Urothelium cell line (cell line): ENCODE results near the gene LYRM9.
"Not testable (repeated sequence)": the region's sequence is repeated elsewhere in the genome, so short reads cannot be mapped to it uniquely, and the experiment has no call there.

Experiments used
- DNase-seq: peaks from one replicate; pipeline ENCODE4 v3.0.0; 2011; ENCODE audit warnings: low spot score, mixed read lengths
- FAIRE-seq: peaks from 2 replicates; lab custom pipeline; 2011; peaks lifted over from hg19 to GRCh38; lab: Jason Lieb, UNC

The LYRM9 gene

GRCh38 chr17:27892866-27893769 is at the start of gene LYRM9:
TSS of gene LYRM9 (minus strand) at chr17:27893365. CDS start at chr17:27882694, 10,671 bp downstream.
- DNase-seq (peak; percentile 98), FAIRE-seq (peak; percentile 95)

GRCh38 chr17:27940503-27941428 is 47.6 kb upstream of the LYRM9 start:
- FAIRE-seq (no peak), DNase-seq (no peak)

- no peak for FAIRE-seq
Observed at GRCh38 chr17:27939474-27940465, 46.6 kb upstream of the LYRM9 start.

GRCh38 chr17:27938864-27939263 is 45.7 kb upstream of the LYRM9 start:
- FAIRE-seq: no peak
- DNase-seq: no peak

More at GRCh38 chr17:27939474-27940465, 46.6 kb upstream of the LYRM9 start:
- no peak for DNase-seq

GRCh38 chr17:27938241-27938640 is 45.1 kb upstream of the LYRM9 start:
- FAIRE-seq (no peak), DNase-seq (no peak)

- FAIRE-seq (no peak), DNase-seq (no peak)
Observed at GRCh38 chr17:27937025-27937546, 43.9 kb upstream of the LYRM9 start.

GRCh38 chr17:27930000-27930399 is 36.8 kb upstream of the LYRM9 start:
- no peak for FAIRE-seq

DNA sequence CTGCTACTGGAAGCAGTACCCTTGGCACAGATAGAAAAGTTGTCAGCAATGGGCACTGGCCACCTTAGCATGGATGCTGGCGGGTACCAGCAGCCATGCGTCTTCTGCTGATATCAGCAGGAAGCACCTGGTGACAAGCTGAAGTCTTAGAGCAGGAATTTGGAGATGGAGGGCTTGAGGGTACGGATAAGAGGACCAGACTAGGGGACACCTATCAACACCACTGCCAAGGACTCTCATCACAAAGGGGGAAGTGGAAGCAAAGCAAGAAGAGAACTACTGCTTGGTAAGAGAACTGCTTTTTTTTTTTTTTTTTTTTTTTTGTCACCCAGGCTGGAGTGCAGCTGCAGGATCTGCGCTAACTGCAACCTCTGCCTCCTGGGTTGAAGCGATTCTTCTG is 35.4 kb upstream of the LYRM9 start:
- DNase-seq (no peak), FAIRE-seq (no peak)

More at GRCh38 chr17:27930000-27930399, 36.8 kb upstream of the LYRM9 start:
- no peak for DNase-seq

DNA sequence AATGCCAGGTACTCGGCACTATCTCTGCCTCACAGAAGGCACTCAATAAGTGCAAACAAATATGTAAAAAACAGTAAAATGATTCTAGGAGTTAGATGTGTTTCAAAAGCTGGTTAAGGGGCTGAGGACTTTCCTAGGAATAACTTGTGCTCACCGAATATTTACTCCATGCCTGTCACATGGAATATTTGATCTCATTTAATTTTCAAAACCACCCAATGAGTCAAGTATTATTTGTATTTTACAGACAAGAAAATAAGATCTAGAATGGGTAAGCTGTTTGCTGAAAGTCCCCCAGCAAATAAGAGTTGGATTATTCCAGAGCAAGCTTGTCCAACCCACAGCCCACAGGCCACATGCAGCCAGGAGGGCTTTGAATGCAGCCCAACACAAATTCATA is 34.6 kb upstream of the LYRM9 start:
- FAIRE-seq (no peak), DNase-seq (no peak)

DNA sequence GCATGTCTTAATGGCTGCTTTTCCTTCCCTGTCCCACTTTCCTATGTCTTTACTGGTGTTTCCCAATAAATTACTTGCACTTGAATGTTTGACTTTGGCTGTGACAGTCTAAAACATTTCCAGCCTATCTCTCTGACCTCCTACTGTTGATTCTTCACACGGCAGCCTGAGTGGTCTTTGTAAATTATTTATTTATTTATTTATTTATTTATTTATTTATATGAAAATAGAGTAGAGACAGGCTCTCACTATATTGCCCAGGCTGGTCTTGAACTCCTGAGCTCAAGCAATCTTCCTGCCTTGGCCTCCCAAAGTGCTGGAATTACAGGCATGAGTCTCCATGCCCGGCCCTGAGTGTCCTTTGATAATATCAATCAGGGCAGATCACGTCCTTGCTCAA is 28.4 kb upstream of the LYRM9 start:
- DNase-seq (no peak), FAIRE-seq (no peak)

DNA sequence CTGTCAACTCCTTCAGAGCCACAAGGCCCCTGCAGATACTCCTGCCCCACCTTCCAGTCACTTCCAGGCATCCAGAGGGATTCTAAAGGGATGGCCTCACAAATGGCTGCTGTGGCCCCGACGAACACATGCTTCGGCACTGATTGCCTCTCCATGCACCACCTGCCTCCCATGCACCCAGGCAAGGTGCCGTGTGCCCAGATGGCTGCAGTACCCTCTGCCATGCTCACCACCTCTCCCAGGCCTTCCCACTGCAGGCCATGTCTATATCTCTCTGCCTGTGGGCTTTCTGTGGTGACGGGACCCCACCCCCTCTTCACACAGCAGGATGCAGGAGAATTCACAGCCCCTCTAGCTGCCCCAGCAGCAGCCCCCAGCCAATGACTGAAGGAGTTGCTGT is 27.9 kb upstream of the LYRM9 start:
- no peak for DNase-seq
- no peak for FAIRE-seq

DNA sequence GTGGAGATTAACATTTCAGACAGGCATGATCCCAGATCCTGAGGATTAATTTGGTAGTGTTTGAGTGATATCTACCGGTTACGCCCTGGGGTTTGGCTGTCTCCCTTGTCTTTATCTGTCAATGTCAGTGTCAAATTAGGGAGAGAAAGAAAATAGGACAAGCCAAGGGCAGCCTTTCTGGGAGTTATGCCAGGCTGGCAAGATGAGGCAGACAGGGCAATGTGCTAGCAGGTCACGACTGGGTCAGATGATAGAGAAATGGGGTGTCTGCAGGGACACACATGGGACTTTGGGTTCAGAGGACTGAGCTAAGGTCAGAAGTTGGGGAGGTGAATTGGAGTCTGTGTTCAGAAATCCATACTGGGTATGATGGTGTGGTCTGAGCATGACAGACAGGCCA is 27.4 kb upstream of the LYRM9 start:
- FAIRE-seq: no peak
- DNase-seq: no peak

DNA sequence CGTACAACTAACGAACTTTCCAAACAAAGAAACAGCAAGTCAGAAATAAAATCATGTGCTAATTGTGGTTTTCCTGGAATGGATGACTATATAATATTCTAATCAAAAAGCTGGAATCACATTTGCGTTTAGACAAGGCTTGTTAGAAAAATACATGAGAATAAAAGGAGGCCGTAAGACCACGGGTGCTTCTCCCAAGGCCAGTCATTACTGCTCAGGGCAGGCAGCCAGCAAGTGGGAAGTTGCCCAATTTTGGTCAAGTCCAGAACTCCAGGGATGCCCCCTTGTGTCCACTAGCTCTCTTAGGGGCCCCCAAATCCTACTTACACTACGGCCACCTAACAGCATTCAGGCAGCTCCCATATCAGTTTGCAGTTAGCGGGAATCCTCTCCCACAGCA is 25.9 kb upstream of the LYRM9 start:
- DNase-seq (no peak), FAIRE-seq (no peak)

GRCh38 chr17:27918498-27918897 is 25.3 kb upstream of the LYRM9 start:
- FAIRE-seq: no peak
- no peak for DNase-seq

DNA sequence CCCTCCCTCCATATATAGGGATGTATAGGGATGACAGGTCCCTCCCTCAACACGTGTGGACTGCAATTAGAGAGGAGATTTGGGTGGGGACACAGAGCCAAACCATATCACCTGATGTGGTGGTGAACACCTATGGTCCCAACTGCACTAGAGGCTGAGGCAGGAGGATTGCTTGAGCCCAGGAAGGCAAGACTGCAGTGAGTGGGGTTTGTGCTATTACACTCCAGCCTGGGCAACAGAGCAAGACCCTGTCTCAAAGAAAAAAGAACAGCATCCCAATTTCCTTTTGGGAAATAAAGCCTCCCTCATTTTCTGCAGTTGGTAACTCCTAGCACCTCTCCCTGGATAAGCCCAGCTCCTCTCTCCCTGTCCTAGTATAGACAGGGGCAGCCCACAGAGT is 23.8 kb upstream of the LYRM9 start:
- no peak for FAIRE-seq
- DNase-seq: no peak

GRCh38 chr17:27915709-27916108 is 22.5 kb upstream of the LYRM9 start:
- DNase-seq (no peak), FAIRE-seq (no peak)

GRCh38 chr17:27914382-27914781 is 21.2 kb upstream of the LYRM9 start:
- FAIRE-seq: no peak

GRCh38 chr17:27912964-27913363 is 19.8 kb upstream of the LYRM9 start:
- DNase-seq (no peak), FAIRE-seq (no peak)

More at GRCh38 chr17:27914382-27914781, 21.2 kb upstream of the LYRM9 start:
- no peak for DNase-seq

DNA sequence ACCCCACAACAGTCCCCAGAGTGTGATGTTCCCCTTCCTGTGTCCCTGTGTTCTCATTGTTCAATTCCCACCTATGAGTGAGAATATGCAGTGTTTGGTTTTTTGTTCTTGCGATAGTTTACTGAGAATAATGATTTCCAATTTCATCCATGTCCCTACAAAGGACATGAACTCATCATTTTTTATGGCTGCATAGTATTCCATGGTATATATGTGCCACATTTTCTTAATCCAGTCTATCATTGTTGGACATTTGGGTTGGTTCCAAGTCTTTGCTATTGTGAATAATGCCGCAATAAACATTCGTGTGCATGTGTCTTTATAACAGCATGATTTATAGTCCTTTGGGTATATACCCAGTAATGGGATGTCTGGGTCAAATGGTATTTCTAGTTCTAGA is 19.1 kb upstream of the LYRM9 start:
- DNase-seq, FAIRE-seq: not testable (repeated sequence)

DNA sequence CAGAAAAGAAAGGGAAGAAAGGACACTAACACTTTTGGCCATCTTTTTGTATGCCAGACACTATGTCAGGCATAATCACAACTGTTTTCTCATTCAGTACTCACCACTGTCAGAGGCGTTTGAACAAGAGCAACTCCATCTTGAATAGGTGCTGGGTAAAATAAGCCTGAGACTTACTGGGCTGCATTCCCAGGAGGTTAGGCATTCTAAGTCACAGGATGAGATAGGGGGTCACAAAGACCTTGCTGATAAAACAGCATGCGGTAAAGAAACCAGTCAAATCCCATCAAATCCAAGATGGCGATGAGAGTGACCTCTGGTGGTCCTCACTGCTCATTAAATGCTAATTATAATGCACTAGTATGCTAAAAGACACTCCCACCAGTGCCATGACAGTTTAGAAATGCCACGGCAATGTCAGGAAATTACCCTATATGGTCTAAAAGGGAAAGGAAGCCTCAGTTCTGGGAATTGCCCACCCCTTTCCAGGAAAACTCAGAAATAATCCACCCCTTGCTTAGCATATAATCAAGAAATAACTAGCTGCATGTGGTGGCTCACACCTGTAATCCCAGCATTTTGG is 14.9 kb upstream of the LYRM9 start:
- no peak for FAIRE-seq
- DNase-seq: no peak
